HG02938 (cell line): ENCODE data around the gene PCNT.
A peak's percentile ranks its signal among the peaks of the same experiment; 100 is the strongest.

Experiments
- ATAC-seq: cut with Tn5 transposase; IDR thresholded peaks from one replicate; pipeline ENCODE4 v1.9.1; 2021; ENCODE audit warnings: mild to moderate bottlenecking, moderate library complexity; ENCODE audit not compliant: unreplicated experiment

Gene PCNT

GRCh38 chr21:46323710-46324389 lies at the start of gene PCNT, which contains the start of gene C21orf58:
Gene PCNT (plus strand): TSS chr21:46324156. CDS start chr21:46324229, 73 bp downstream.
Gene C21orf58 (minus strand): TSS chr21:46323870. CDS start chr21:46322738, 1,132 bp downstream.
- ATAC-seq, result peak; percentile 77

GRCh38 chr21:46274797-46275390 lies 49.1 kb upstream of the PCNT start:
- ATAC-seq, result no peak

GRCh38 chr21:46284077-46284644 lies 39.8 kb upstream of the PCNT start:
- no peak for ATAC-seq

- no peak for ATAC-seq
Observed at GRCh38 chr21:46284733-46285132, 39.2 kb upstream of the PCNT start.

GRCh38 chr21:46285206-46285661 lies 38.7 kb upstream of the PCNT start, which contains the start of gene MCM3AP:
Gene MCM3AP (minus strand): TSS chr21:46285611. CDS start chr21:46285286, 325 bp downstream.
- no peak for ATAC-seq

- peak; percentile 80 for ATAC-seq
Observed at GRCh38 chr21:46285761-46286647, 38.0 kb upstream of the PCNT start, which contains the start of gene YBEY. Gene YBEY (plus strand): TSS chr21:46286342. CDS start chr21:46286914, 572 bp downstream.

GRCh38 chr21:46286648-46287002 lies 37.3 kb upstream of the PCNT start:
- no peak for ATAC-seq

- no peak for ATAC-seq
Observed at GRCh38 chr21:46287541-46287940, 36.4 kb upstream of the PCNT start.

GRCh38 chr21:46289655-46290179 lies 34.2 kb upstream of the PCNT start:
- no peak for ATAC-seq

- no peak for ATAC-seq
Observed at GRCh38 chr21:46291561-46291960, 32.4 kb upstream of the PCNT start.

- ATAC-seq, result no peak
Observed at GRCh38 chr21:46294647-46295176, 29.2 kb upstream of the PCNT start.

- no peak for ATAC-seq
Observed at GRCh38 chr21:46295177-46295770, 28.7 kb upstream of the PCNT start.

GRCh38 chr21:46295996-46296752 lies 27.8 kb upstream of the PCNT start:
- no peak for ATAC-seq

- ATAC-seq, result no peak
Observed at GRCh38 chr21:46297338-46298271, 26.4 kb upstream of the PCNT start.

GRCh38 chr21:46299167-46299566 lies 24.8 kb upstream of the PCNT start:
- ATAC-seq, result no peak

- ATAC-seq, result no peak
Observed at GRCh38 chr21:46301759-46302158, 22.2 kb upstream of the PCNT start.

- ATAC-seq, result no peak
Observed at GRCh38 chr21:46304437-46304836, 19.5 kb upstream of the PCNT start.

- no peak for ATAC-seq
Observed at GRCh38 chr21:46304955-46305354, 19.0 kb upstream of the PCNT start.
